Prostate gland (tissue), 2 donors: Measurements from ENCODE around the gene APOLD1.

ENCODE experiments used
- CTCF ChIP-seq, 4 experiments: fragments of 200-600 bp in 2 of 4; fragments of 450-650 bp in 2 of 4; sonication (generic) in 2 of 4; IDR thresholded peaks; 1 replicate in 3 of 4; 2 replicates in 1 of 4; pipeline ENCODE4 v1.5.1; 2016 to 2019; ENCODE audit warnings: antibody characterized with exemption in 4 of 4, mild to moderate bottlenecking in 2 of 4, moderate library complexity in 2 of 4
- POLR2AphosphoS5 ChIP-seq: sonication (generic); formaldehyde crosslinking; IDR thresholded peaks from one replicate; pipeline ENCODE4 v1.6.1; 2017; ENCODE audit warnings: antibody characterized with exemption

- TF ChIP-seq CTCF (IDR thresholded peaks at IDR 0.05), result no peak
- no peak for TF ChIP-seq POLR2AphosphoS5
Measured at GRCh38 chr12:12790956-12791355, 5.5 kb downstream of the APOLD1 start.
